ENCODE results near the gene DNAL4. TPM values are rescaled to one million over a fixed set of nuclear protein-coding genes. Genes with fewer than 3 reads are reported as not detected.

The DNAL4 gene
- total and polyA plus RNA-seq, 10 of the 15 experiments (the other 5 are each of a cell fraction or from before 2014, with no cell fraction given): 0.35 to 8.5 (median 6.3) TPM; not detected in 1

DNA sequence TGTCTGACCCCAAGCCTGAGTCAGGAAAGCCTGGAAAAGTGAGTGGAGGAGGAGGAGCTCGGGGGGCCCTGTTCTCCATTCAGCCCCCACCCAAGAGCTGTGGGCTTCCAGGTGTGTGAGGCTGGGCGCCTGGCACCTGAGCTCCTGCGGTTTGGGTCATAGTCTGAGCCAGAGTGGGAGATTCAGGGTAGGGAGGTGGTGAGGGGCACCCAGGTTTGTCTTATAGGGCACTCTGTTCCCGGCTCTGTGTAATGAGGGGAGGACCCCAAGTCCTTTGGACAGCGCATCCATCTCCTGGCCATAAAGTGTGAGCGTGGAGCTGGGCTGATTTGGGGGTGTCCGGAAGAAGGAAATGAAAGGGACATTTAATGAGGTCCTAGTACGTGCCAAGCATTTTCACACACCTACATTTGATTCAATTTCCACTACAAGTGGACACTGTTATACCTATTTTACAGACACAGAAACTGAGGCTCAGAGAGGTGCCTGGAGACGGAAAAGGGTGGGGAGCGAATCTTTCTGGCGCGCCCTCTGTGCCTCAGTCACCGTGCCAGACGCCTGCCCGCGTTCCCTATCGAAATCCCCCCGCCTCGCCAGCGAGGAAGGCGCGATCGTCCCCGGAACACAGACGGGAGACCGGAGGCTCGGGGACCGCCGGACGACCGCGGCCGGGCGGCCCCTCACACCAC lies 48.7 kb upstream of the DNAL4 start:
- Histone ChIP-seq H3K36me3 (ENCODE audit: control insufficient read depth in 2 of 2, insufficient read depth in 2 of 2, low read length in 1 of 2) (no peaks in the 10 kb centered on the region), H3K4me3 (no peak overlapping the region), H3K9ac (ENCODE audit: control insufficient read depth, insufficient read depth, low read length) (no peak overlapping the region), H3K4me1 (ENCODE audit: control insufficient read depth, insufficient read depth, low read length) (no peaks in the 10 kb centered on the region), H3K79me2 (ENCODE audit: control insufficient read depth, insufficient read depth, low read length) (no peaks in the 10 kb centered on the region), H3K27me3 (replicated peaks in 1 of 2; ENCODE audit: control insufficient read depth in 2 of 2, insufficient read depth in 2 of 2, low read length in 1 of 2) (peaks cover 22 to 26% of the 10 kb centered on the region in 2 experiments), H3K27ac (ENCODE audit: control insufficient read depth, insufficient read depth) (no peak overlapping the region), H4K20me1 (ENCODE audit: control insufficient read depth, insufficient read depth) (no peaks in the 10 kb centered on the region), H2AFZ (ENCODE audit: control insufficient read depth, low read depth, low read length) (no peak overlapping the region), H3K4me2 (ENCODE audit: control insufficient read depth, insufficient read depth) (no peak overlapping the region), H3K9me3 (replicated peaks; ENCODE audit: control insufficient read depth, insufficient read depth, low read length) (no peaks in the 10 kb centered on the region)
- POLR2A ChIA-PET: no interaction called here
- DNase-seq (ENCODE audit: low read depth, low spot score) (no peak), ATAC-seq (no peak), FAIRE-seq (no peak)
- 66% methylated on average over 30 of the region's 34 CpGs for WGBS (ENCODE audit: insufficient coverage, insufficient replicate concordance, low lambda C conversion rate, missing lambda C conversion rate)
- CTCF ChIA-PET: no interaction called here
- intact Hi-C loops (cut with micrococcal nuclease; ENCODE audit: unreplicated experiment): no loop called here
- in situ Hi-C loops (cut with MboI): no loop called here
- SMC1A ChIA-PET (ENCODE audit: uncharacterized antibody, unreplicated experiment): no interaction called here
- BruUV-seq (replicated peaks): no TSS peak
- RAD21 ChIA-PET (ENCODE audit: unreplicated experiment): interaction anchor here (0.5 kb wide), 1 partner anchor 52 kb away, joined by 3 read pairs; no protein-coding TSS in a partner anchor
- no peak for TF ChIP-seq WRNIP1 (IDR thresholded peaks at IDR 0.05; ENCODE audit: borderline replicate concordance, low read depth, low read length)
- no peak for TF ChIP-seq FOXK2 (IDR thresholded peaks at IDR 0.05)
- TF ChIP-seq, protein P1, sequence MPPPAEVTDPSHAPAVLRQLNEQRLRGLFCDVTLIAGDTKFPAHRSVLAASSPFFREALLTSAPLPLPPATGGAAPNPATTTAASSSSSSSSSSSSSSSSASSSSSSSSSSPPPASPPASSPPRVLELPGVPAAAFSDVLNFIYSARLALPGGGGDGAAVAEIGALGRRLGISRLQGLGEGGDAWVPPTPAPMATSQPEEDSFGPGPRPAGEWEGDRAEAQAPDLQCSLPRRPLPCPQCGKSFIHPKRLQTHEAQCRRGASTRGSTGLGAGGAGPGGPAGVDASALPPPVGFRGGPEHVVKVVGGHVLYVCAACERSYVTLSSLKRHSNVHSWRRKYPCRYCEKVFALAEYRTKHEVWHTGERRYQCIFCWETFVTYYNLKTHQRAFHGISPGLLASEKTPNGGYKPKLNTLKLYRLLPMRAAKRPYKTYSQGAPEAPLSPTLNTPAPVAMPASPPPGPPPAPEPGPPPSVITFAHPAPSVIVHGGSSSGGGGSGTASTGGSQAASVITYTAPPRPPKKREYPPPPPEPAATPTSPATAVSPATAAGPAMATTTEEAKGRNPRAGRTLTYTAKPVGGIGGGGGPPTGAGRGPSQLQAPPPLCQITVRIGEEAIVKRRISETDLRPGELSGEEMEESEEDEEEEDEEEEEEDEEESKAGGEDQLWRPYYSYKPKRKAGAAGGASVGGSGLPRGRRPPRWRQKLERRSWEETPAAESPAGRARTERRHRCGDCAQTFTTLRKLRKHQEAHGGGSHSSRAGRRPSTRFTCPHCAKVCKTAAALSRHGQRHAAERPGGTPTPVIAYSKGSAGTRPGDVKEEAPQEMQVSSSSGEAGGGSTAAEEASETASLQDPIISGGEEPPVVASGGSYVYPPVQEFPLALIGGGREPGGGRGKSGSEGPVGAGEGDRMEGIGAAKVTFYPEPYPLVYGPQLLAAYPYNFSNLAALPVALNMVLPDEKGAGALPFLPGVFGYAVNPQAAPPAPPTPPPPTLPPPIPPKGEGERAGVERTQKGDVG (CRISPR knock-in tag; IDR thresholded peaks at IDR 0.05): no peak
- no peak for TF ChIP-seq BRCA1 (IDR thresholded peaks at IDR 0.05; ENCODE audit: low read depth, low read length)
- no peak for TF ChIP-seq NR2F1 (conservative IDR thresholded peaks at IDR 0.05)
- TF ChIP-seq ZNF622 (IDR thresholded peaks at IDR 0.05): no peak
- TF ChIP-seq CEBPB (IDR thresholded peaks at IDR 0.05; ENCODE audit: borderline replicate concordance in 1 of 2, low read depth in 2 of 2, low read length in 2 of 2): no peak
